SK-N-SH treated with all-trans-retinoic acid at 6 μM for 48 hours (cell line): Measurements from ENCODE around the gene CST2.

Source experiments
- ATAC-seq: fragments of 200-7000 bp; cut with Tn5 transposase; 3 replicates; pipeline ENCODE4 v1.9.1; 2020; ENCODE audit warnings: mild to moderate bottlenecking, moderate library complexity
- ARNTL ChIP-seq: fragments of 450-650 bp; formaldehyde crosslinking; IDR thresholded peaks from 2 replicates; pipeline ENCODE4 v1.5.0; 2020; ENCODE audit warnings: low read depth, mild to moderate bottlenecking, moderate library complexity, borderline replicate concordance
- BACH2 ChIP-seq: fragments of 250-450 bp; sonication (Bioruptor Pico); IDR thresholded peaks from 2 replicates; pipeline ENCODE4 v1.9.0; 2021; ENCODE audit warnings: mild to moderate bottlenecking, borderline replicate concordance
- CREB5 ChIP-seq: fragments of 250-450 bp; sonication (Bioruptor Pico); IDR thresholded peaks from 2 replicates; pipeline ENCODE4 v1.5.1; 2020; ENCODE audit warnings: low read depth, mild to moderate bottlenecking, moderate library complexity
- CSDC2 ChIP-seq: fragments of 250-450 bp; sonication (Bioruptor Pico); IDR thresholded peaks from 2 replicates; pipeline ENCODE4 v1.5.0; 2020; ENCODE audit warnings: mild to moderate bottlenecking, moderate library complexity
- ESRRG ChIP-seq: fragments of 250-450 bp; sonication (Bioruptor Pico); IDR thresholded peaks from 2 replicates; pipeline ENCODE4 v1.6.1; 2021; ENCODE audit warnings: mild to moderate bottlenecking
- GLIS3 ChIP-seq: fragments of 250-450 bp; sonication (Bioruptor Pico); IDR thresholded peaks from 2 replicates; pipeline ENCODE4 v1.5.0; 2020; ENCODE audit warnings: mild to moderate bottlenecking, moderate library complexity
- OSR1 ChIP-seq: fragments of 250-450 bp; sonication (Bioruptor Pico); IDR thresholded peaks from 2 replicates; pipeline ENCODE4 v1.8.0; 2022; ENCODE audit warnings: moderate library complexity, mild to moderate bottlenecking, inconsistent platforms
- PATZ1 ChIP-seq: fragments of 250-450 bp; sonication (Bioruptor Pico); IDR thresholded peaks from 2 replicates; pipeline ENCODE4 v1.8.0; 2020; ENCODE audit warnings: mild to moderate bottlenecking, moderate library complexity, borderline replicate concordance
- POU6F1 ChIP-seq: fragments of 250-450 bp; sonication (Bioruptor Pico); IDR thresholded peaks from 2 replicates; pipeline ENCODE4 v1.8.0; 2021; ENCODE audit warnings: low read depth, mild to moderate bottlenecking, moderate library complexity, borderline replicate concordance
- PPARA ChIP-seq: fragments of 250-450 bp; sonication (Bioruptor Pico); IDR thresholded peaks from 2 replicates; pipeline ENCODE4 v1.5.0; 2020; ENCODE audit warnings: mild to moderate bottlenecking, borderline replicate concordance
- RARB ChIP-seq: fragments of 250-450 bp; sonication (Bioruptor Pico); IDR thresholded peaks from 2 replicates; pipeline ENCODE4 v1.8.0; 2021; ENCODE audit warnings: mild to moderate bottlenecking, moderate library complexity
- SNAI2 ChIP-seq: fragments of 250-450 bp; sonication (Bioruptor Pico); IDR thresholded peaks from 2 replicates; pipeline ENCODE4 v1.5.0; 2020; ENCODE audit warnings: mild to moderate bottlenecking, moderate library complexity
- TOX ChIP-seq: fragments of 250-450 bp; sonication (Bioruptor Pico); IDR thresholded peaks from 2 replicates; pipeline ENCODE4 v1.8.0; 2021; ENCODE audit warnings: mild to moderate bottlenecking, moderate library complexity, borderline replicate concordance
- TSHZ2 ChIP-seq: fragments of 250-450 bp; sonication (Bioruptor Pico); IDR thresholded peaks from 2 replicates; pipeline ENCODE4 v1.5.0; 2020; ENCODE audit warnings: mild to moderate bottlenecking, moderate library complexity
- ZC3H10 ChIP-seq: fragments of 250-450 bp; sonication (Bioruptor Pico); IDR thresholded peaks from 2 replicates; pipeline ENCODE4 v1.5.1; 2021; ENCODE audit warnings: mild to moderate bottlenecking, moderate library complexity
- ZFP3 ChIP-seq: fragments of 250-450 bp; sonication (Bioruptor Pico); IDR thresholded peaks from 2 replicates; pipeline ENCODE4 v1.5.0; 2020; ENCODE audit warnings: mild to moderate bottlenecking, moderate library complexity
- ZFP30 ChIP-seq: fragments of 450-650 bp; formaldehyde crosslinking; IDR thresholded peaks from 2 replicates; pipeline ENCODE4 v1.5.0; 2022; ENCODE audit warnings: mild to moderate bottlenecking, moderate library complexity
- ZNF70 ChIP-seq: fragments of 450-650 bp; formaldehyde crosslinking; IDR thresholded peaks from 2 replicates; pipeline ENCODE4 v1.5.0; 2020; ENCODE audit warnings: mild to moderate bottlenecking, moderate library complexity
- ZNF8 ChIP-seq: fragments of 450-650 bp; formaldehyde crosslinking; IDR thresholded peaks from 2 replicates; pipeline ENCODE4 v1.5.0; 2020; ENCODE audit warnings: mild to moderate bottlenecking, moderate library complexity

CST2 gene

GRCh38 chr20:23795526-23795925, 31.0 kb downstream of the CST2 start:
- TF ChIP-seq ZC3H10 (CRISPR knock-in tag), result no peak
- no peak for TF ChIP-seq CSDC2 (CRISPR knock-in tag)
- no peak for TF ChIP-seq ZFP3 (CRISPR knock-in tag)
- no peak for TF ChIP-seq PATZ1 (CRISPR knock-in tag)
- no peak for TF ChIP-seq TSHZ2 (CRISPR knock-in tag)
- no peak for TF ChIP-seq POU6F1 (CRISPR knock-in tag)
- no peak for TF ChIP-seq CREB5 (CRISPR knock-in tag)
- TF ChIP-seq ZNF8 (CRISPR knock-in tag), result no peak
- TF ChIP-seq GLIS3 (CRISPR knock-in tag), result no peak
- no peak for TF ChIP-seq PPARA (CRISPR knock-in tag)
- ATAC-seq, result no peak

GRCh38 chr20:23794841-23795240, 31.7 kb downstream of the CST2 start:
- TF ChIP-seq BACH2 (CRISPR knock-in tag), result no peak
- TF ChIP-seq OSR1 (CRISPR knock-in tag), result no peak
- no peak for TF ChIP-seq TSHZ2 (CRISPR knock-in tag)
- TF ChIP-seq ESRRG (CRISPR knock-in tag), result no peak
- TF ChIP-seq PATZ1 (CRISPR knock-in tag), result no peak
- TF ChIP-seq ZNF70 (CRISPR knock-in tag), result no peak
- TF ChIP-seq CSDC2 (CRISPR knock-in tag), result no peak
- no peak for TF ChIP-seq ARNTL (CRISPR knock-in tag)
- no peak for TF ChIP-seq TOX (CRISPR knock-in tag)
- no peak for TF ChIP-seq ZNF8 (CRISPR knock-in tag)
- TF ChIP-seq RARB (CRISPR knock-in tag), result no peak
- no peak for TF ChIP-seq ZFP30
- no peak for TF ChIP-seq PPARA (CRISPR knock-in tag)
- TF ChIP-seq SNAI2, result no peak
- TF ChIP-seq GLIS3 (CRISPR knock-in tag), result no peak
- TF ChIP-seq ZFP3 (CRISPR knock-in tag), result no peak

More at GRCh38 chr20:23794841-23795240, 31.7 kb downstream of the CST2 start:
- ATAC-seq, result no peak
